Tibial artery (tissue), 4 donors: Measurements from ENCODE around the gene SLC16A7.
A peak's percentile ranks its signal among the peaks of the same experiment; 100 is the strongest.

ENCODE experiments used
- DNase-seq, 2 donors: peaks; one replicate each; pipeline ENCODE4 v3.0.0-alpha.2; 2019
- H3K27ac ChIP-seq, 2 donors: fragments of 200-600 bp; sonication (generic) in 1 of 2; 1 replicate in 1 of 2; 2 replicates in 1 of 2; pipeline ENCODE4 v1.5.1; 2018 to 2019; ENCODE audit warnings: mild to moderate bottlenecking in 1 of 2
- H3K27me3 ChIP-seq, 2 donors: fragments of 200-600 bp; sonication (generic) in 1 of 2; one replicate each; pipeline versions ENCODE4 v1.5.1 to v1.6.0; 2016 to 2019
- H3K36me3 ChIP-seq, 3 donors: fragments of 200-600 bp; sonication (generic) in 2 of 3; one replicate each; pipeline ENCODE4 v1.5.1; 2016 to 2019; ENCODE audit warnings: mild to moderate bottlenecking in 2 of 3
- H3K4me1 ChIP-seq, 4 donors: fragments of 200-600 bp; sonication (generic) in 2 of 4; 1 replicate in 3 of 4; 2 replicates in 1 of 4; pipeline ENCODE4 v1.5.1; 2016 to 2019
- H3K4me3 ChIP-seq, 2 donors: fragments of 200-600 bp; sonication (generic) in 1 of 2; 1 replicate in 1 of 2; 2 replicates in 1 of 2; pipeline ENCODE4 v1.5.1; 2018 to 2019; ENCODE audit warnings: mild to moderate bottlenecking in 2 of 2
- H3K9me3 ChIP-seq, 3 donors: fragments of 200-600 bp; sonication (generic) in 1 of 3; one replicate each; pipeline ENCODE4 v1.5.1; 2016 to 2019
- CTCF ChIP-seq, 2 experiments: fragments of 200-600 bp in 1 of 2; fragments of 450-650 bp in 1 of 2; IDR thresholded peaks; one replicate each; pipeline ENCODE4 v1.5.1; 2017 to 2019; ENCODE audit warnings: antibody characterized with exemption in 2 of 2, mild to moderate bottlenecking in 1 of 2, moderate library complexity in 1 of 2
- intact Hi-C: fragments of 100-400 bp; cut with DNase I; formaldehyde crosslinking; loops from one replicate; pipeline ENCODE4 v1.15.0; 2023; ENCODE audit warnings: low total_unique reads

SLC16A7 gene

GRCh38 chr12:59645242-59645641 is 49.4 kb downstream of the SLC16A7 start:
- no peak for DNase-seq
- H3K27me3 ChIP-seq = no peaks in the 10 kb centered on the region
- intact Hi-C loops = no loop called here
- no peak overlapping the region for H3K27ac ChIP-seq
- no peaks in the 10 kb centered on the region for H3K9me3 ChIP-seq
- H3K36me3 ChIP-seq = no peaks in the 10 kb centered on the region
- H3K4me1 ChIP-seq = peaks cover 0 to 4% (median 0%) of the 10 kb centered on the region in 4 donors
- H3K4me3 ChIP-seq = no peak overlapping the region
- TF ChIP-seq CTCF (IDR thresholded peaks at IDR 0.05) = no peak

GRCh38 chr12:59646636-59647035 is 50.8 kb downstream of the SLC16A7 start:
- Histone ChIP-seq H3K27ac (no peak overlapping the region), H3K36me3 (no peaks in the 10 kb centered on the region), H3K4me1 (peaks cover 0 to 15% (median 2%) of the 10 kb centered on the region in 4 donors), H3K27me3 (no peaks in the 10 kb centered on the region), H3K4me3 (no peak overlapping the region), H3K9me3 (no peaks in the 10 kb centered on the region)
- intact Hi-C loops = no loop called here
- DNase-seq = no peak
- TF ChIP-seq CTCF (IDR thresholded peaks at IDR 0.05) = no peak

- Histone ChIP-seq H3K4me3 (no peak overlapping the region), H3K4me1 (peaks cover 0 to 39% (median 2%) of the 10 kb centered on the region in 4 donors), H3K27ac (no peak overlapping the region), H3K9me3 (no peaks in the 10 kb centered on the region), H3K36me3 (no peaks in the 10 kb centered on the region), H3K27me3 (no peaks in the 10 kb centered on the region)
- no peak for DNase-seq
- no peak for TF ChIP-seq CTCF (IDR thresholded peaks at IDR 0.05)
- intact Hi-C loops = no loop called here
Observed at GRCh38 chr12:59649203-59649602, 53.4 kb downstream of the SLC16A7 start.

- no peak for TF ChIP-seq CTCF (IDR thresholded peaks at IDR 0.05)
- H3K4me3 ChIP-seq = no peak overlapping the region
- peaks cover 0 to 39% (median 2%) of the 10 kb centered on the region in 4 donors for H3K4me1 ChIP-seq
- H3K27me3 ChIP-seq = no peaks in the 10 kb centered on the region
- intact Hi-C loops = no loop called here
- no peak for DNase-seq
- H3K36me3 ChIP-seq = no peaks in the 10 kb centered on the region
- H3K9me3 ChIP-seq = no peaks in the 10 kb centered on the region
- peak overlapping the region in 1 of 2 donors; percentile 2 for H3K27ac ChIP-seq
Observed at GRCh38 chr12:59650588-59651228, 54.9 kb downstream of the SLC16A7 start.

- Histone ChIP-seq H3K36me3 (peaks cover 0 to 5% (median 0%) of the 10 kb centered on the region in 3 donors), H3K27ac (peak overlapping the region in 1 of 2 donors; percentile 2), H3K27me3 (no peaks in the 10 kb centered on the region), H3K4me1 (peaks cover 0 to 42% (median 2%) of the 10 kb centered on the region in 4 donors), H3K4me3 (no peak overlapping the region), H3K9me3 (no peaks in the 10 kb centered on the region)
- DNase-seq = no peak
- TF ChIP-seq CTCF (IDR thresholded peaks at IDR 0.05) = no peak
- intact Hi-C loops = no loop called here
Observed at GRCh38 chr12:59651229-59651920, 55.5 kb downstream of the SLC16A7 start.
